ENCODE results near the gene SPDYE5.

The SPDYE5 gene

DNA sequence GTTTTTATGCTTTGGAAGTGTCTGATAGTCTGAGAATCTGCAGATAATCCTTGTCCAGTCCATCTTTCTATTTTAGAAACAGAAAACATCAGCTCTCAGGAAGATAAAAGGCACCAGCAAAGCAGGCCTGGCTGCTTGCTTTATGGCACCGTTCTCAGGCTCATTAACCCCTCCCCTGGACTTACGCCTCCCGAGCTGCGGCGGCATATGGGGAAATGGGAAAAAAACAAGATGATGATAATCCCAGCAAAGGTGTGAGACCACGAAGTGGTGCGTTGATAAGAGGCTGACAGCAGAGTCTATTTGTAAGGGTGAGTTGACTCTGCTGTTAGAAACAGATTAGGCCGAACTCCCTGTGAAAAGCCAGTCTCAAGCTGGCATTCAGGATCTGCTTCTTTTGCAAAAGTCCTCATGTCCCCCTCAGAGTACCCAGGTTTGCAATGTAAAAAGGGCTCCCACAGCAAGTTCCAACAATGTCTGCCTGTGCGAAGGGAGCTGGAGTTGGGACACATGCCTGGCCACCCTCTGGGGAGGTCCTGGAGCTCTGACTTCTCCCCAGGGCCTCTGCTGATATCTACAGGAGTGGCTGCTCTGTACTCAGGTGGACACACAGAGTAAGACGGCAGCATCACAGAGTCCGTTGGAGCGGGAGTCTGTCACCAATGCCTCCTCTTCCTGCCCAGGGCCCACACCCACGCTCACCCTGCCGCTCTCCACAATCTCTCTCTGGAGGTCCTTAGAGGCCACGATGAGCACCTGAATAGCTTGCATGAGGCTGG is 54.3 kb downstream of the SPDYE5 start:
- no peak for DNase-seq
